Ishikawa (cell line): ENCODE data around the gene FCN1.

Experiments used
- CEBPB ChIP-seq: IDR thresholded peaks from 2 replicates; pipeline ENCODE4 v1.6.1; 2012
- CREB1 ChIP-seq: IDR thresholded peaks from 2 replicates; pipeline ENCODE4 v1.6.1; 2012; ENCODE audit warnings: low read depth
- EGR1 ChIP-seq: IDR thresholded peaks from 2 replicates; pipeline ENCODE4 v1.6.1; 2012
- EP300 ChIP-seq: IDR thresholded peaks from 2 replicates; pipeline ENCODE4 v1.6.1; 2012; ENCODE audit warnings: borderline replicate concordance
- FOXM1 ChIP-seq: IDR thresholded peaks from 2 replicates; pipeline ENCODE4 v1.6.1; 2012; ENCODE audit warnings: low read depth, borderline replicate concordance
- MAX ChIP-seq: IDR thresholded peaks from 2 replicates; pipeline ENCODE4 v1.6.1; 2012
- NFIC ChIP-seq: IDR thresholded peaks from 2 replicates; pipeline ENCODE4 v1.6.1; 2012
- RAD21 ChIP-seq: IDR thresholded peaks from 2 replicates; pipeline ENCODE4 v1.6.1; 2012; ENCODE audit warnings: low read depth
- REST ChIP-seq: IDR thresholded peaks from 2 replicates; pipeline ENCODE4 v1.6.1; 2012; ENCODE audit warnings: low read depth, mild to moderate bottlenecking
- TAF1 ChIP-seq: IDR thresholded peaks from 2 replicates; pipeline ENCODE4 v1.6.1; 2012; ENCODE audit warnings: low read depth, mild to moderate bottlenecking
- TCF12 ChIP-seq: IDR thresholded peaks from 2 replicates; pipeline ENCODE4 v1.6.1; 2012; ENCODE audit warnings: low read depth
- TEAD4 ChIP-seq: IDR thresholded peaks from 2 replicates; pipeline ENCODE4 v1.6.1; 2012
- USF1 ChIP-seq: IDR thresholded peaks from 2 replicates; pipeline ENCODE4 v1.6.1; 2012
- YY1 ChIP-seq: IDR thresholded peaks from 2 replicates; pipeline ENCODE4 v1.6.1; 2012; ENCODE audit warnings: low read depth
- ZBTB7A ChIP-seq: IDR thresholded peaks from 2 replicates; pipeline ENCODE4 v1.6.1; 2012; ENCODE audit warnings: low read depth

FCN1 gene

GRCh38 chr9:134872482-134873231 lies 45.1 kb downstream of the FCN1 start:
- no peak for TF ChIP-seq YY1
- TF ChIP-seq REST: no peak
- no peak for TF ChIP-seq RAD21
- no peak for TF ChIP-seq CREB1
- TF ChIP-seq USF1: no peak
- TF ChIP-seq EGR1: no peak
- TF ChIP-seq NFIC: no peak
- TF ChIP-seq FOXM1: no peak

GRCh38 chr9:134871697-134872340 lies 45.9 kb downstream of the FCN1 start:
- TF ChIP-seq EGR1 (no peak), CREB1 (no peak), RAD21 (no peak), NFIC (no peak), REST (no peak), MAX (no peak), CEBPB (no peak), EP300 (no peak), YY1 (no peak), ZBTB7A (no peak), TAF1 (no peak), TEAD4 (no peak), TCF12 (no peak), FOXM1 (no peak), USF1 (no peak)

- TF ChIP-seq REST (no peak), EP300 (no peak), USF1 (no peak), NFIC (no peak), RAD21 (no peak), FOXM1 (no peak), CREB1 (no peak), EGR1 (no peak), ZBTB7A (no peak), CEBPB (no peak), MAX (no peak), TEAD4 (no peak), YY1 (no peak), TCF12 (no peak), TAF1 (no peak)
These were observed 46.7 kb downstream of the FCN1 start for GRCh38 chr9:134870746-134871662.
